IPS DF 6.9 (cell line): ENCODE data around the gene F11R.
"Not testable (repeated sequence)": the region's sequence is repeated elsewhere in the genome, so short reads cannot be mapped to it uniquely, and the experiment has no call there.

ENCODE experiments used
- DNase-seq: peaks from one replicate; pipeline ENCODE4 v3.0.0-alpha.2; 2013; ENCODE audit warnings: low read depth, low spot score
- H3K27ac ChIP-seq: one replicate; pipeline ENCODE4 v1.5.1; 2013; ENCODE audit warnings: low read length, control low read depth
- H3K27me3 ChIP-seq: 2 replicates; pipeline ENCODE4 v1.6.1; 2013; ENCODE audit warnings: mild to moderate bottlenecking, low read length; ENCODE audit not compliant: control insufficient read depth, insufficient read depth
- H3K36me3 ChIP-seq: 2 replicates; pipeline ENCODE4 v1.6.1; 2013; ENCODE audit warnings: low read length; ENCODE audit not compliant: control insufficient read depth, insufficient read depth
- H3K4me1 ChIP-seq: 2 replicates; pipeline ENCODE4 v1.6.1; 2013; ENCODE audit warnings: low read length; ENCODE audit not compliant: control insufficient read depth, insufficient read depth
- H3K4me3 ChIP-seq: 2 replicates; pipeline ENCODE4 v1.5.1; 2013; ENCODE audit warnings: mild to moderate bottlenecking, low read length
- H3K9me3 ChIP-seq: 2 replicates; pipeline ENCODE4 v1.6.1; 2013; ENCODE audit warnings: low read length, inconsistent platforms; ENCODE audit not compliant: control insufficient read depth, insufficient read depth
- WGBS: extraction: QIAGEN DNeasy Blood & Tissue Kit; methylation state at CpG from one replicate; pipeline ENCODE4 v1.1.7; 2013; ENCODE audit warnings: mixed read lengths, missing lambda C conversion rate; ENCODE audit not compliant: insufficient read length, insufficient coverage; 5-methylcytosine and 5-hydroxymethylcytosine counted together

F11R gene

DNA sequence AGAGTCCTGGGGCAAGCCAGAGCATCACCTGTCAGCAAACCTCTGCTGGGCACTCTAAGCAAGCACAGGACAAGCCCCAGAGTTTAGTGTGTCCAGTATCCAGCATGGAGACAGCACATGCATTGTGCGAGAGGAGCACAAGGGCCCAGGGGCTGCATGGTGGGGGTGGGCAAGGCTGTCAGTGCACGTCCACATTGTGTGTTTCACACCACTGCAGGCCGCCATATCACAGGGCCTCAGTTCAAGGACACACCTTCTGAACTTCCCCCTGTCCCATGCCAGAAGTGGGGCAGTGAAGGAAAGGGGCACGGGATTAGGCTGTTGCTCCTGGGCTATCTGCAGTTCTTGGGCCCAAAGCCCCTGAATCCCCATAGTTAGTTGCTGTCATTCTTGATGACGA, 18.6 kb upstream of the F11R start:
- Histone ChIP-seq H3K4me3 (no peak overlapping the region), H3K27me3 (no peaks in the 10 kb centered on the region), H3K36me3 (peaks cover 18% of the 10 kb centered on the region), H3K27ac (no peak overlapping the region), H3K9me3 (no peaks in the 10 kb centered on the region), H3K4me1 (no peaks in the 10 kb centered on the region)
- no CpG with 5 or more reads among the region's 5 CpGs for WGBS
- no peak for DNase-seq

DNA sequence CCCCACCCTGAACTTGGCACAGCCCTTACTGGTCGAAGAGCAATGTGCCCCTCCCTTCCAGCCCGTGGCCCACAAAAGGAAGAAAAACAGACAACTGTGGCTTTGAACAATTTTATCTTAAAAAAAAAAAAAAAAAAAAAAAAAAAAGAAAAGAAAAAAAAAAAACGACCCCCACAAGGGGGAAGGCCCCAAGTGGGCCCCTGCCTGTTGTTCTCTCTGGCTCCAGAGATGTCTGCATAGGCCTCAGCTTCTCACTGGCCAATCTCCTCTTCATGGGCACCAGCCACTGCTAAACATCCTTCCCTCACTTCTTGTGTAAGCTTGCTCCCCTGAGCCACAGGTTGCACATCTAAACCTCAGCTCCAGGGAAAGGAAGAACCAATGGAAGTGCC, 18.2 kb upstream of the F11R start:
- Histone ChIP-seq H3K36me3 (peaks cover 18% of the 10 kb centered on the region), H3K27me3 (no peaks in the 10 kb centered on the region), H3K4me3 (peak overlapping the region; percentile 58; the same call in 1 of the 2 replicates), H3K9me3 (no peaks in the 10 kb centered on the region), H3K4me1 (no peaks in the 10 kb centered on the region), H3K27ac (no peak overlapping the region)
- no peak for DNase-seq
- WGBS, result no CpG with 5 or more reads among the region's 3 CpGs

DNA sequence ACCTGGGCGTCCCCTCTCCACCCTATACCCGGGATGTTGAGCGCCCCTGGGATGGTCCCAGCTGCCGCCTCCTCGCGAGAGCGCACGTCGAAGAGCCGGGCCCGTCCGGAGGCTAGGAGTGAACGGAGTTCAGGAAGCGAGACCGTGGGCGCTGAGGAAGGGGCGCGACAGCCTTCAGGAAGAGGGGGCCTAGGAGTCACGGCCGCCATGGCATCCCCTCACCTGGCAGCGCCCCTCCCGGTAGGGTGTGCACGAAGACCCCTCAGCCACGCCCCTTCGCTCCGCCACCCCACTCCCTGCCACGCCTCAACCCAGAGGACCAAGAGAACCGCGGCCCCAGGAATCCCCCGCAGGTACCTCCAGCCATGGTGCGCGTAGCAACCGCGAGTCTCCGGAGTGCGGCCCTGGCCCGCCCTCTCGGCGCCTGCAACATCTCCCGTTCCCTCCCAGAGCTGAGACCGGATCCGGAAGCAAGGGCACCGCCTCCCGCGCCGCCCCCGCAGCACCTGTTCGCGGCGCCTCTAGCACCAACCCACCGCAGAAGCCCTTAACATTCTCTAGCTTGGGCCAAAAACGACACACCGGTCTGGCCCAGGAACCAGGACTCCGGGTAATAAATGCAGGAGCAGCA, 17.7 kb upstream of the F11R start, which contains the start of gene TSTD1:
Gene TSTD1 (minus strand): TSS at position 442 of the 631 bp plus-strand sequence. CDS start 75 bp downstream, at position 367.
- Histone ChIP-seq H3K27ac (no peak within 1 kb of the TSS), H3K36me3 (peaks cover 18% of the 10 kb centered on the region), H3K4me3 (peak within 1 kb of the TSS; percentile 58), H3K9me3 (no peaks in the 10 kb centered on the region), H3K27me3 (no peaks in the 10 kb centered on the region), H3K4me1 (no peaks in the 10 kb centered on the region)
- DNase-seq, result no peak
- no CpG with 5 or more reads among the region's 54 CpGs for WGBS

DNA sequence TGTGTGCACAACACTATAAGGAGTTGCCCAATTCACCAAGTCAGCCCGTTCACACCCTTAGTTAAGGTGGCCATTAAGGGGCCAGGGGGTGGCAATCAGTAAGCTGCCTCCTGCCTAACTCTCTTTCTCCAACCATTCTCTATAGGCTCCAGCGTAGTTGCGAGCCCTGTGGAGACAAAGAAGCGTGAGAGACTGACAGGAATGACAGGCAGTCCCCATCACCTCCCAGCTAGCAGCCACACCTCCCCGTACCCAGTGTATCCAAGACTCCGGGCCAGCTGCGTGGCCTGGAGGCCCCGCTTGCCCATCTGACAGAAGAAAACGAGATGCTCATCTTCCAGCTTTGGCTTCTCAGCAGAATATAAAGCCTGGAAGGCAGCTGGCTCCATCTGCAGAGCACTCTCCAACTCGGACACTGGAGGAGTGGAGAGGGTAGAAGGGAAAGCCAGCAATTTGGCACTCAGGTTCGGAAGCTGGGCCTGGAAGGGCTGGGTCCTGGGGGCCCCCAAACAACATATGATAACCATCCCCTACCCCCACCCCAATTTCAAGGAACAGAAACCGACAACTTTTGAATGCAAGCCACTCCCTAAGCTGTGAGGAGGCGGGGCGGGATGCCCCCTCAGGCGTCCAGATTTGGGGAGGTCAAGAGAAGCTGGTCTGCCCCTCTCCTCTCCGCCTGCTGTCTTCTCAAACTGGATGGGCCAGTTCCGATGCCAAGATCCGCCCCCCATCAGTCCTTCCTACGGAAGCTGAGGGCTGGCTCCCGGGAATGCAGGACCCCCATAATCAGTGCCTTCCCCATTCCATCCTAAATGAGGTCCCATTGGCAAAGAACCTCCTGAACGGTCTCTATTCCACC, 16.9 kb upstream of the F11R start:
- Histone ChIP-seq H3K9me3 (no peaks in the 10 kb centered on the region), H3K4me1 (no peaks in the 10 kb centered on the region; the same call in 1 of the 2 replicates), H3K4me3 (peak overlapping the region; percentile 58), H3K36me3 (peaks cover 18% of the 10 kb centered on the region), H3K27ac (no peak overlapping the region), H3K27me3 (no peaks in the 10 kb centered on the region)
- DNase-seq, result no peak
- WGBS, result no CpG with 5 or more reads among the region's 21 CpGs

DNA sequence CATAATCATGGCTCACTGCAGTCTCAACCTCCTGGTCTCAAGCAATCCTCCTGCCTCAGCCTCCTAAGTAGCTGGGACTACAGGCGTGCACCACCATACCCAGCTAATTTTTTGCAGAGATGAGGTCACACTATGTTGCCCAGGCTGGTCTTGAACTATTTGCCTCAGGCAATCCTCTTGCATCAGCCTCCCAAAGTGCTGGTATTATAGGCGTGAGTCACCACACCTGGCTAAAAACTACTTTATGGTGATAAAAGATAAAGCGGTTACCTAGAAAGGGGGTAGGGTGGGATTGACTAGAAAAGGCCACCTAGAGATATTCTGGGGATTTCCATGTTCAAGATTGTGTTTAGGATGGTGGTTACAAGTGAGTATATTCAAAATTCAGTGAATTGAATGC, 12.8 kb upstream of the F11R start:
- H3K27ac ChIP-seq, result no peak overlapping the region
- H3K4me3 ChIP-seq, result no peak overlapping the region
- no peaks in the 10 kb centered on the region for H3K27me3 ChIP-seq
- WGBS, result no CpG with 5 or more reads among the region's 3 CpGs
- DNase-seq, result no peak
- H3K4me1 ChIP-seq, result no peaks in the 10 kb centered on the region; the same call in 1 of the 2 replicates
- no peaks in the 10 kb centered on the region; the same call in 1 of the 2 replicates for H3K36me3 ChIP-seq
- H3K9me3 ChIP-seq, result no peaks in the 10 kb centered on the region

DNA sequence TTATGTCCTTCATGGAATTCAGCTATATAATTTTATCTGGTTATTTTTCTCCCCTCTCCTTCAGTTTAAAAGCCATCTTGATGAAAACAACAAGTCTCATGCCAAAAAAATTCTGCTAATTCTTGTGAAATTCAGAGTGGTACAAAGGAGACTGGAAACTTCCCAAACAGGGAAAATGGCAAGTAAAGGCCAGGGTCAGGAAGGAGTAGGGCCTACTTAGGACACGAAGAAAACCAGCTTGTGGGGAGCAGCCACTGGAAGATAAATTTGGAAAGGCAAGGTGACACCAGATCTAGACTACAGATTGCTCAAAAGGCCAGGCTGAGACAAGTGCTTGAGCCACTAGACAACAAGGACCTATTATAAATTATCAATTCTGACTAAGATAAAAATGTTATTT, 11.5 kb upstream of the F11R start:
- Histone ChIP-seq H3K4me3 (no peak overlapping the region), H3K9me3 (no peaks in the 10 kb centered on the region), H3K36me3 (no peaks in the 10 kb centered on the region; the same call in 1 of the 2 replicates), H3K4me1 (no peaks in the 10 kb centered on the region; the same call in 1 of the 2 replicates), H3K27me3 (no peaks in the 10 kb centered on the region), H3K27ac (no peak overlapping the region)
- WGBS, result no CpG with 5 or more reads among the region's 1 CpG
- no peak for DNase-seq

DNA sequence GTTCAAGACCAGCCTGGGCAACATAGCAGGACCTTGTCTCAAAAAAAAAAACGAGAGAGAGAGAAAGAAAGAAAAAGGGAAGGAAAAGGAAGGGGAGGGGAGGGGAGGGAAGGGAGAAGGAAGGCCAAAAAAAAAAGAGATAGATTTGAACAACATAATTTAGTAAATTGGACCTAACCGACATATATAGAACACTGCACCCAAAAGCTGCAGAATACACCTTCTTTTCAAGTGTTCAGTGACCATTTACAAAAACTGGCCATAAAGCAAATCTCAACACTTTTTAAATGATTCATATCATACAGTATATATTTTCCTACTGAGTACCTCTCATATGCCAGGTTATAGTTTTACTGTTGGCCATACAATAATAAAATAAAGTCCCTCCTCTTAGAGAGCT, 10.9 kb upstream of the F11R start:
- Histone ChIP-seq H3K27ac (no peak overlapping the region), H3K9me3 (no peaks in the 10 kb centered on the region), H3K4me1 (no peaks in the 10 kb centered on the region; the same call in 1 of the 2 replicates), H3K36me3 (no peaks in the 10 kb centered on the region), H3K4me3 (no peak overlapping the region), H3K27me3 (no peaks in the 10 kb centered on the region)
- WGBS, result no CpG with 5 or more reads among the region's 2 CpGs
- no peak for DNase-seq

DNA sequence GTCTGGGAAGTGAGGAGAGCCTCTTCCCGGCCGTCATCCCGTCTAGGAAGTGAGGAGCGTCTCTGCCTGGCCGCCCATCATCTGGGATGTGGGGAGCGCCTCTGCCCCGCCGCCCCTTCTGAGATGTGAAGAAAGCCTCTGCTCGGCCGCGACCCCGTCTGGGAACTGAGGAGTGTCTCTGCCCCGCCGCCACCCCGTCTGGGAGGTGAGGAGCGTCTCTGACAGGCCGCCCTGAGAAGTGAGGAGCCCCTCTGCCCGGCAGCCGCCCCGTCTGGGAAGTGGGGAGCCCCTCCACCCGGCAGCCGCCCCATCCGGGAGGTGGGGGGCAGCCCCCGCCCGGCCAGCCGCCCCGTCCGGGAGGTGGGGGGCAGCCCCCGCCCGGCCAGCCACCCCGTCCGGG, 8.5 kb upstream of the F11R start:
- no CpG with 5 or more reads among the region's 32 CpGs for WGBS
- not testable (repeated sequence) for H3K9me3 ChIP-seq

DNA sequence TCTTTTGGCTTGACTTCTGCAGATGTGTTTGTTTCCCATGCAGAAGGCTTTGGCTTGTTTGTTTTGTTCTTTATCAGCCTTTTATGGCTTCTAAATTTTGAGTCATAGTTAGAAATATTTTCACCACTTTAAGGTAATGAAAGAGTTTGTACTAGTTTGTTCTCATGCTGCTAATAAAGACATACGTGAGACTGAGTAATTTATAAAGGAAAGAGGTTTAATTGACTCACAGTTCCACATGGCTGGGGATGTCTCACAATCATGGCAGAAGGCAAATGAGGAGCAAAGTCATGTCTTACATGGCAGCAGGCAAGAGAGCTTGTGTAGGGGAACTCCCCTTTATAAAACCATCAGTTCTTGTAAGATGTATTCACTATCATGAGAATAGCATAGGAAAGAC, 6.0 kb upstream of the F11R start:
- not testable (repeated sequence) for DNase-seq, H3K4me1 ChIP-seq, H3K9me3 ChIP-seq, H3K36me3 ChIP-seq, H3K27ac ChIP-seq, H3K27me3 ChIP-seq, H3K4me3 ChIP-seq
- WGBS, result no CpG with 5 or more reads among the region's 1 CpG

More for the DNA sequence above, 8.5 kb upstream of the F11R start:
- not testable (repeated sequence) for H3K27ac ChIP-seq, DNase-seq, H3K4me3 ChIP-seq, H3K4me1 ChIP-seq, H3K27me3 ChIP-seq, H3K36me3 ChIP-seq

DNA sequence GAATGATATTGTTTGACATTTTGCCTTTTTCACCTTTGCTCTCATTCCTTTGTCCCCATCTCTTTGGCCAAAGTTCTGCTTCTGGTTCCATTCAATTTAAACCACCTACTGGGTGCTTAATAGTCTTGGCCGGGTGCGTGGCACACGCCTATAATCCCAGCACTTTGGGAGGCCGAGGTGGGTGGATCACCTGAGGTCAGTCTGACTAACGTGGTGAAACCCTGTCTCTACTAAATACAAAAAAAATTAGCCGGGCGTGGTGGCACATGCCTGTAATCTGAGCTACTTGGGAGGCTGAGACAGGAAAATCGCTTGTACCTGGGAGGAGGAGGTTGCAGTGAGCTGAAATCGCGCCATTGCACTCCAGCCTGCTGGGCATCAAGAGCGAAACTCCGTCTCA, 1.5 kb upstream of the F11R start:
- H3K27ac ChIP-seq, H3K27me3 ChIP-seq, H3K9me3 ChIP-seq, H3K4me1 ChIP-seq, DNase-seq, H3K36me3 ChIP-seq, H3K4me3 ChIP-seq: not testable (repeated sequence)
- no CpG with 5 or more reads among the region's 12 CpGs for WGBS
